ENCODE data around the gene FHOD3.
A peak's percentile ranks its signal among the peaks of the same experiment; 100 is the strongest.

FHOD3 gene

GRCh38 chr18:36567800-36568199, 270.3 kb downstream of the FHOD3 start:
- no peak for DNase-seq

DNA sequence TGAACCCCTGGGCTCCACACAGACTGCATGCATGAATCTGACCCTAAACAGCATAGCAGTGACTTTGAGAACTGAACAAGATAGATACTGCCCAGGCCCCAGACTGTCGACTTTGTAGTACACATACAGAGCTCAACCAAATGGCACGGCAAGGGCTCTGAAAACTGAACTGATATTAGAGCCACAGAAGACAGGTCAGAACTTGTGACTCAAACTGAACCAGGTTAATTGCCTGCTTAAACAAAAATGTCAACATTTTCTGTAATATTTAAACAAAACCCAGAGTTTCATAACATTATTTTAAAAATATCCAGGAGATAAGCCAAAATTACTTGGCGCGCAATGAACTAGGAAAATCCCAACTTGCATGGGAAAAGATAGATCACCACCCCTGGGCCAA, 271.0 kb downstream of the FHOD3 start:
- DNase-seq, result no peak

DNA sequence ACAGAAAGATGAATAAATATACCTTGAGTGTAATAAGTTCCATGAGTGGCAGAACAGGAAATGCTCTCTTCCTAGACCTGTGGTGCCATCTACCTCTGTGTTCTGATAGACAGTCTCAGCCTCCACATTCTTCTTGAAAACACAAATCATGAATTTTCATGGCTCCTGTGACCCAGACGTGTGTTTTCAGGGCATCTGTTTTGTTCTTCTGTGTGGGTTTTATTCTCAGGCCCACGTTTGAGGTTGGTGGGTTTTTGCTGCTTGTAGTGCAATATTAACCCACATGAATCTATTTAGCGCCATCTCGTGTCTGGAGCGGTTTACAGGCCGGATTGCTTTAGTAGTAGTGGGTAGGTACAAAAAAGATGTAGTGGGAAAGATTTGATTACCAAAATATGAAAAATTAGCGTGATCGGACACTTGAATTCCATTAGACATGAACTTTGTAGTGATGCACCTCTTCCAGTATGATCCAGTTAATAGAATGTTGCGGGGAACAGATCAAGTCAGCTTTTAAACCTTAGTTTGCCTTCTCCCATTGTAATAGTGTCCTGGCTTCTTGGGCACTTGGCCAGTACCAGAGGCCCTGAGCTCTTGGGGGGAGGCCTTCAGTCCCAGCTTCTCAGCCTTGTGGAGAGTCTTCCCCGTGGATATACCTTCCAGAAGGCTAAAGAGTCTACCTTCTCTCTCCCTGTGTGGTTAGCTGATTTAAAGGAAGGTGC, 274.8 kb downstream of the FHOD3 start:
- peak; percentile 25 for DNase-seq

GRCh38 chr18:36576339-36576738, 278.8 kb downstream of the FHOD3 start:
- no peak for DNase-seq

DNA sequence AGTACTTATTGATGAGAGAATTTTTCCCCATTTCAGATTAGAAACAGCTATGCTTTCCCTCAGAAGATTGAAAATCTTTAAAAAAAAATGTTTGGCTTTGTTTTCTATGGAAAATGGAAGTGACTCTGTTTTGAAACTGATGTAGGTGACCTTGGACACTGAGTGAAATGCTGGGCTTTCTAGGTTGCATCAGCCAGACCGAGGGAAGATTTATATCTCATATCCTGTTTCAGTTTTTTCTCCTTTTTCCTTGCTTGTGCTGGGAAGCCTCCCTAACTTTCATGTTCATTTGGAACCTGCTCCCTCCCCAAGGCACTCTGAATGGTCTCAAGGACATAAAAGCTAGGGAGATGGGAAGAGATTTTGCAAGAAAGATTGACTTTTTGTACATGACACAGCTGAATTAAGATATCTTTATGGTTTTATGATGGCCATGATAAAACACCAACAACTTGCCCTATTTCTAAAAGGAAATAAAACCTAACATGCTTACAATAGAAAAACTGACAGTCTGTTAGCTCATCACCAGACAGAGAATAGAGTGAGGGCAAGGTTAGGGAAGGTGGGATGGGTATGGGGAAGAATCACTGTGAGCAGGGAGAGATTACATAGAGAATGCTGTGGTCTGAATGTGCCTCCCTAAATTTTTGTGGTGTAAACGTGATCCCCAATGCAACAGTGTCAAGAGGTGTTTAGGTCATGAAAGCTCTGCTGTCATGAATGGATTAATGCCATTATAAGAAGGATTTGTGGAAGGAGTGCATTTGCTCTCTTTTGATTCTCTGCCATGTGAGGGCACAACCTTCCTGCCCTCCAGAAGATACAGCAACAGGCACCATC, 281.6 kb downstream of the FHOD3 start:
- no peak for DNase-seq

GRCh38 chr18:36580266-36580665, 282.8 kb downstream of the FHOD3 start:
- DNase-seq, result no peak

DNA sequence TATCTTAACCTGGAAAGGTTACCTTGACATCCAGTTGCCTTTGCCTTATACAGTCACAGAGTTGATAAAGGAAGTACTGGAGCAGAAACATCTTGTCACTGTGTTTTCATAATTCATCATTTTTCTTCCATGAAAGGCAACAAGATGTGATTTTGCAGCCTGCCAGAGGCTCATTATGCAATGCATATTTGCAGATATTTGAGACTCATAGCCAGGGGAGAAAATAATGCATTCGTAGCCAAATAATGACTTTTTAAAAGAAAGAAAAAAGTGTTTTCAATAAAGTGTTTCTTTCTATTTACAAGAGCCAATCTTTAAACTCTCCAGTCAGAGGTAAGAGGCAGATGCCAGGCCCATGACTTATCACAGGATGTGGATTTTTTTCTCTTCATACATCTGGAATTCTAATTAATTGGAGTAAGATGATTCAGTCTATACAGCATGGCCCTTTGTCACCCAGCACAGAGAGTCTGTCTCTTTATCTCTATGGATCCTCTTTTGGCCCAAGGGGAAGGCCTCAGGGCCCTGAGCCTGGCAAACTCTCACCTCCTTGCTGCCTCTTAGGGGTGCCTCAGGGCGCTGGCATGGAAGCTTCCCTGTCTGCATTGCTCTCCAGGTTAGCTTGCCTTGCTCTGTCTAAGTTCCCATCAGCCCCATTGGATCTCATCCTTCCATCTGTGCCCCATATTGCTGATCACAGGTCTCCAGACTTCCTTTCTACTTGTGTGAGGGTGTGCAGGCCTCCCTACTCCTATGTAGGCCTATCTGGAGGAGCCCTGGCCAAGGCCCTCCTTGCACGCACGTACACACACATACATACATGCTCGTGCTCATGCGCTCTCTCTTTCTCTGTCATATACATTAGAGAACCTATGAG, 283.6 kb downstream of the FHOD3 start:
- DNase-seq, result no peak

- no peak for DNase-seq
Measured at GRCh38 chr18:36582988-36583745, 285.7 kb downstream of the FHOD3 start.

GRCh38 chr18:36589857-36590543, 292.5 kb downstream of the FHOD3 start:
- DNase-seq, result no peak

- no peak for DNase-seq
Measured at GRCh38 chr18:36590621-36591580, 293.4 kb downstream of the FHOD3 start.

DNA sequence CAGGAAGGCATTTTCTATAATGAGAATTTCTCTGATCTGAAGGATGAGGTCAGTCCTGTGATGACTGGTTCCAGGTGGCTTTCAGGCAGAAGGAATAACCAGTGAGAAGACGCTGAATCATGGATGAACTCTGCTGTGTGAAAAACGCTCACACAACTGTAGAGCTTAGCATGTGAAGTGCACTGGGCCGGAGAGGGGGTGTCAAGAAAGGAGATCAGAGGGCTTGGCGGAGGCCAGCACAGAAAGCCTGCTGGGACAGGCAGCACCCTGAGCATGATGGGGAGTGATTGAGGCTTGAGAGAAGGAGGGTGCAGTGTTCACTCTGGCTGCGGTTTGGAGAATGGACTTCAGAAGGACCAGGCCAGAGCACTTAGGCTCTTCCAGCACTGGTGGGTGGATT, 294.8 kb downstream of the FHOD3 start:
- DNase-seq, result no peak

GRCh38 chr18:36593001-36593400, 295.5 kb downstream of the FHOD3 start:
- DNase-seq, result no peak

DNA sequence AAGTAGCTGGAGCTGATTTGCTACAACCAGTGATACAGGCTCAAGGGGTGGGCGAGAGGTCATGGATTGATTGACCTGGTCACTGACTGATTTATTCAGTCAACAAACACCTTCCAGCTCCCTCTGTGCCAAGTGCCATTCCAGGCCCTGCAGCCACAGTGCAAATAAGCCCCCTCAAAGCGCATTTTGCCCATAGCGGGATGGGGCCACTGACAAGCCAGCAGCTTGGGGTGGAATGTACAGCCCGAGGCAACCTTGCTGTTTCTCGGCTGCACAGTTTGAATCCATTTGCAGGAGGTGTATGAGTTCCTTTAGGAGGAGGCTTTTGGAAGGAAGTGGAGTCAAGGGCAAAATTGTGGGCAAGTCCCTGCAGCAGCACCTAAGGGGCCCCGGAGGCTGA, 296.1 kb downstream of the FHOD3 start:
- no peak for DNase-seq

GRCh38 chr18:36594621-36595020, 297.1 kb downstream of the FHOD3 start:
- no peak for DNase-seq

- DNase-seq, result no peak
Measured at GRCh38 chr18:36595046-36595817, 297.7 kb downstream of the FHOD3 start.

- DNase-seq, result no peak
Measured at GRCh38 chr18:36595818-36596215, 298.3 kb downstream of the FHOD3 start.

DNA sequence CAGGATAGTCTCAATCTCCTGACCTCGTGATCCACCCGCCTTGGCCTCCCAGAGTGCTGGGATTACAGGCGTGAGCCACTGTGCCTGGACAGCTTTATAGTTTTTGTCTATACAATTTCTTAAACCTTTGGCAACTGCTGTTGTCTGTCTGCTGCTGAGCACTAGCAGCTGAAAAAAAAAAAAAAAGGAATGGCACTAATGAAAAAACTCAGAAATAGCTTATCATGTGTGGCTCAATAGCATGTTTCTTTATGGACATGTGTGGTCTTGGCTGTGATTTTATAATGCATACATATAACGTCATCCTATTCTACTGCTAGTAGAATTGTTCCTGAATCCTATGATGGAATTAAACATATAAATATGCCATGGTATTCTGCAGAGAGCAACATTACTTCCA, 300.1 kb downstream of the FHOD3 start:
- DNase-seq, result no peak

- no peak for DNase-seq
Measured at GRCh38 chr18:36600548-36600947, 303.0 kb downstream of the FHOD3 start.

GRCh38 chr18:36601316-36601715, 303.8 kb downstream of the FHOD3 start:
- no peak for DNase-seq

DNA sequence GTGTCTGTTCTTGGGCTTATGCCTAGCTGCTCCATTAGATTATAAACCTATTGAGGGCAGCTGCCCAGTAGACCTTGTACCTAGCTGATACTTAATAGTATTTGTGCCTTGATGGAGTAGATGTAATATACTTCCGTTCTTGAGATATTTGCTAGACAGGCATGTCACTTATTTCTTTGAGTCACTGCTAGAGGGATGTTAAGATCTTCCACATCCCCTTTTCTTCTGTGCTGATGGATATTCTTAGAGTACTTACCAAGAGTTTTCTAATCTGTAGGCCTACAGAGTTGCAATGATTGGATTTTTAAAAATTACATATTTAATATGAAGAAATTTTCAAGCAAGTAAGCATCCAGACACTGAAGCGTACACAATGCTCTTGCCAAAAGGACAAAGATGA, 304.6 kb downstream of the FHOD3 start:
- DNase-seq, result no peak

Measured in NCI-H1105 treated with DMSO at 0.1 percent for 48 hours (cell line).